Stimulated activated CD8-positive, alpha-beta memory T cell treated with anti-CD3 and anti-CD28 coated beads, Interleukin-2, amount 100 ng/mL, for 48 hours (primary cell): ENCODE results near the gene CSH1.
A peak's percentile ranks its signal among the peaks of the same experiment; 100 is the strongest.
"Not testable (repeated sequence)": the region's sequence is repeated elsewhere in the genome, so short reads cannot be mapped to it uniquely, and the experiment has no call there.

Experiments used
- DNase-seq, 2 donors: peaks; one replicate each; pipeline ENCODE4 v3.0.0-alpha.2; 2020; ENCODE audit warnings: low read depth in 2 of 2

CSH1 gene

DNA sequence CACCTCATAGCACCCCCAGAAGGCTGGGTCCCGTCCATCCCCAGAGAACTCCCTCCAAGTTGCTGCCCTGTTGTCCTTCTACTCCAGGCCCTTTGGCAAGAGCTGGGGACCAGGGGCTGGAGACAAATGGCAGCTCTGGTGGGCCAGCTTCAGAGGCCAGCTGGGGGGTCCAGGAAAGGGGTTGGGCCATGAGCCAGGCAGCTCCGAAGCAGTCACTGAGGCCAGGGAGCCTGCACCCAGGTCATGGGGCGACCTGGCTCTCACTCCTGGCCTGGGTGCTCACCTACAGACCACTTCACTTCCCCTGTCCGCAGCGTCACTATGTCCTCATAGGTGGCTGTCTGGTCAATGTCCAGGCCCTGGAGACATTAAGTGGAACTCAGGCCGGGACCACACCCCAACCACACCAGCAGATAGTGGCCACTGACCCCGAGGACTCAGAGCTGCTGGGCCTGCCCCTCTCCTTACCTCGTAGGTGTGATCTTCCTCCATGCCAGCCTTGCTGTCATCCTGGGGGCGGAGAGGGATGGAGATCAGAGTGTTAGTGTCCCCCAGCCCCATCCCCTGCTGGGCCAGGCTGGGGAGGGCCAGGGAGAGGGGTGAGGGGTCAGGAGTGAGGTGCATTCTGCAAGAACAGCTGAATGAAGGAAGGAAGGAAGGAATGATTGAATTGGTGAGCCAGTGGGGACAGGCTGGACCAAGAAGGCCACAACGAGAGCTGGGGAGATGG is 32.8 kb upstream of the CSH1 start:
- no peak for DNase-seq

GRCh38 chr17:63928172-63928666 is 31.8 kb upstream of the CSH1 start:
- DNase-seq, result no peak

DNA sequence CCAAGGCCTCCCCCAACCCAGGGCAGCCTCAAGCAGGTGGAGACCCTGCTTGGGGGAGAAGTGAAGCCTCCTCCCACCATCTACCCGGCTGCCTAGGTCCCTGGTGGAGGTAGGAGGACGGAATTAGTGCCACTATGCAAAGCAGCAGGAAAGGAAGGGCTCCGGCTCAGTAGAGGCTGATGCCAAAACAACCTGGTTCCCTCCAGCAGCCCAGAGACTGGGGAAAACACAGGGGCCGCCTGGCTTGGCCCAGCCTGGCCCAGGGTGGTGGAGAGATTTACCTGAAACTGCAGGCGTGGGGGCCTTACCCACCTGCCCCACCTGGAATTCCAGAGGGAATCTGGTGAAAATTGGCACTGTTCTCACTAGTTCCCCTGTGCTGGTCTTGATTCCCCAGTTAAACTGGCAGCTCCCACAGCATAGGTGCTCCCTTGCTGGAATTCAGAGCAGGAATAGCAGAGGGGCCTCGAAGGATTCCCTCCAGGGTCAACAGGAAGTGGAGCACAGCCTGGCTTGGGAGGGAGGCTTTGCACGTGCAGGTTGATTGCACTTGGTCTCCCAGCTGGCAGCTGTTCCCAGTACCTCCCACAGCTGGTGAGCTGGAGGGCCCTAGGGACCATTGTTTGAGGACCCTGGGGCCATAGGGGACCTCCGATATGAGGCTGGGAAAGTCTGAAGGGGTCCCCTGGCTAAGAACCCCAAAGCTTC is 31.2 kb upstream of the CSH1 start:
- DNase-seq, result no peak

DNA sequence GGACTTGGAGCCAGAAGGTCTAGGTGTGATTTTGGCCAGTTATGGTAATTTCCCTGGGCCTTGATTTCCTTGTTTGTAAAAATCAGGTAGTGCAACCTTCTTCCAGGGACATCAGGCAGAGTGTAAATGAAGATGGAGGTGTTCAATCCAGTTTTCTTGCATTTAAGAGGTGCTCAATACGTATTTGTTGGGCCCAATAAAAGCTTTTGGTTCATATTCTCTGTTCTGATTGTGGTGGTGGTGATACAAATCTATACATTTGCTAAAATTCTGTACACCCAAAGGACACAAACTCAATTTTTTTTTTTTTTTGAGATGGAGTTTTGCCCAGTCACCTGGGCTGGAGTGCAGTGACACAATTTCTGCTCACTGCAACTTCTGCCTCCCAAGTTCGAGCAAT is 29.8 kb upstream of the CSH1 start:
- DNase-seq, result no peak

DNA sequence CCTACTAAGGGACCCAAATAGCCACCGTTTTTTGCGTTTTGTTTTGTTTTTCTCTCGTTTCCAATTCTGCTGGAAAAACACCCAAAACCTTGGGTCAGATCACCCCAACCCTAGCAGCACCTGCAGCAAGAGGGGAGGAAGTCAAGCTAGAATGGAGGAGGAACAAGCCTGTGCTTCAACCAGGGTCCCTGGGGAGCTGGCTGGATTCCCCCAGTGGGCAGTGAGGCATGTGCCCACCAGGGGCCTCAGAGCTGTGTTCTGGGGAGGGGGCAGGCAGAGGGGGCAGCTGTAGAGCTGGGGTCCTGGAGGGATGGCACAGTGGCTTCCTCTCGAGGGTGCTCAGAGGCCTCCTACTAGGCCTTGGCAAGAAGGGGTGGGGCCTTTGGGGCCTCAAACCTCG is 29.2 kb upstream of the CSH1 start:
- DNase-seq, result no peak

DNA sequence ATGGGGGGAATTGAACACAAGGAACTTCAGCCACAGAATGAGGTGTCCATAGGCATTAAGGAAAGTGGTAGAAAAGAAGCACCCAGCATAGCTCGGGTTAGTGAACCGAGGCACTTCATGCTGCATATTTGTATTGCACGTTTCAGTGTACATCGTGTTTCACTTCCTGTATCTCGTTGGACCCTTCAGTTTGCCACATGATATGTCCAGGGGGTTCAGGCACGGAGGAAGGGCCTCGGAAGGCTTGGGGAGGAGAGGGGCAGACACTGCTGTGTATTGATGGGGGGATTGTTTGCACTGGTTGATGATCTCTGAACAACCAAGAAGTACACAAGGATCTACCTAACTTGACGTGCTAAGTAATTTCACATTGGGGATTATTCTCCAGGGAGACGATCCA is 26.0 kb upstream of the CSH1 start:
- not testable (repeated sequence) for DNase-seq

- not testable (repeated sequence) for DNase-seq
Observed at GRCh38 chr17:63920779-63921178, 24.4 kb upstream of the CSH1 start.

DNA sequence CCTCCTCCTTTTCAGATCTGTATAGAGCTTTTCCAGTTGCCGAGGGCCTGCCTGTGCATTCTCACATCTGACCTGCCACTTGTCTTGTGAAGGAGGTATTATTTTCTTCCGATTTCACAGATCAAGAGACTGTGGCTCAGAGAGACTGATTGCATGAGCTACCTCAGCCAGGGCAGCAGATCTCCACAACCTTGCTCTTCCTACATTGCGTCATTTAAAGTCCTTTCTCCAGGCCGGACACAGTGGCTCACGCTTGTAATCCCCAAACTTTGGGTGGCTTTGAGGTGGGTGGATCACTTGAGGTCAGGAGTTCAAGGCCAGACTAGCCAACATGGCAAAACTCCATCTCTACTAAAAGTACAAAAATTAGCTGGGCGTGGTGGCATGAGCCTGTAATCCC is 23.7 kb upstream of the CSH1 start:
- DNase-seq, result not testable (repeated sequence)

DNA sequence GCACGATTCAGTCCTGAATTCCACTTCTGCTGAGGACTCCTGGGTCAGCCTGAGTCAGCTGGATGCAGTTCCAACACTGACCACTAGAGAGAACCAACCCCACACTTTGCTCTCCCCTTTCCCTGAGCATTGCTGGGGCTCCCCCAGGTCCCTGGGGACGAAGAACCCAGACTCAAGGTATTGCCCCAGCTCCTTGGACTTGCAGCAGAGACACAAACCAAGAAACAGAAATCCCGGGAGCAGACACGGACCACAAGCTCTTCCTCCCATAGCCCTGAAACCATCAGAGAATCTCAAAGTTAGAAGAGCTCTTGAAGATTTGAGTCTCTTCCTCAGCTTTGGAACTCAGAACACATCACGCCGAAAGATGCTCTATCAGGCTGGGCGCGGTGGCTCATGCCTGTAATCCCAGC is 22.9 kb upstream of the CSH1 start:
- peak; percentile 33 to 57 for DNase-seq

GRCh38 chr17:63918789-63919305 is 22.5 kb upstream of the CSH1 start, which contains the start of gene GH1:
Gene GH1, minus strand, starts transcription at chr17:63918839. Its CDS starts 63 bp downstream, at chr17:63918776.
- not testable (repeated sequence) for DNase-seq

DNA sequence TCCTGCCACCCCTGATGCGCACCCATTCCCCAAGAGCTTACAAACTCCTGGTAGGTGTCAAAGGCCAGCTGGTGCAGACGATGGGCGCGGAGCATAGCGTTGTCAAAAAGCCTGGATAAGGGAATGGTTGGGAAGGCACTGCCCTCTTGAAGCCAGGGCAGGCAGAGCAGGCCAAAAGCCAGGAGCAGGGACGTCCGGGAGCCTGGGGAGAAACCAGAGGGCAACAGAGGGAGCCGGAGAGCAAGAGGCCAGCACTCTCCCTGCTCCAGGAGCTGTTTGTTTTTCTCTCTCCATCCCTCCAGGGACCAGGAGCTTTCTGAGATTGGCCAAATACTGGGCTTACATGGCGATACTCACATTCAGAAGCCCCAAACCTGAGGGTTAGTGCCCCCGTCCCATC is 21.9 kb upstream of the CSH1 start:
- DNase-seq, result no peak

GRCh38 chr17:63917646-63918045 is 21.3 kb upstream of the CSH1 start:
- DNase-seq, result no peak

DNA sequence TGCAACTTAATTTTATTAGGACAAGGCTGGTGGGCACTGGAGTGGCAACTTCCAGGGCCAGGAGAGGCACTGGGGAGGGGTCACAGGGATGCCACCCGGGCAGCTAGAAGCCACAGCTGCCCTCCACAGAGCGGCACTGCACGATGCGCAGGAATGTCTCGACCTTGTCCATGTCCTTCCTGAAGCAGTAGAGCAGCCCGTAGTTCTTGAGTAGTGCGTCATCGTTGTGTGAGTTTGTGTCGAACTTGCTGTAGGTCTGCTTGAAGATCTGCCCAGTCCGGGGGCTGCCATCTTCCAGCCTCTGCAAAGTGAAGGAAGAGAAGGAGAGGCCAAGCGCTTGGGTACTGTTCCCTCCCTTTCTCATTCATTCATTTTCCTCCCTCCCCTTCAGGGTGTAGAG is 20.8 kb upstream of the CSH1 start:
- not testable (repeated sequence) for DNase-seq

- no peak for DNase-seq
Observed at GRCh38 chr17:63916566-63917185, 20.3 kb upstream of the CSH1 start.

GRCh38 chr17:63915753-63916152 is 19.4 kb upstream of the CSH1 start:
- not testable (repeated sequence) for DNase-seq

DNA sequence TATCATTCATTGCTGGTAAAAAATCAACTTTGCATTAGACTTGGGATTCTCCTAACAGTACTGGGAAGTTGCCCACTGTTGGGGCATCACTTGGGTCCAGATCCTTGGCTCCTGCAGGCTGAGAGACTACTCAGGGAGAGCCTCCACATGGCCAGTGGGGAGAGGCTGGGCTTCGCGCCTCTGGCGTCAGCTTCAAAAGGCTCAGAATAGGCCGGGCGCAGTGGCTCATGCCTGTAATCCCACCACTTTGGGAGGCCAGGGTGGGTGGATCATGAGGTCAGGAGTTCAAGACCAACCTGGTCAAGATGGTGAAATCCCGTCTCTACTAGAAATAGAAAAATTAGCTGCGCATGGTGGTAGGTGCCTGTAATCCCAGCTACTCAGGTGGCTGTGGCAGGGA is 18.1 kb upstream of the CSH1 start:
- no peak for DNase-seq

- DNase-seq, result peak in 1 of 2 donors; percentile 63
Observed at GRCh38 chr17:63911657-63912100, 15.3 kb upstream of the CSH1 start.

- no peak for DNase-seq
Observed at GRCh38 chr17:63911041-63911635, 14.8 kb upstream of the CSH1 start, which contains the start of gene CSHL1. Gene CSHL1, minus strand, starts transcription at chr17:63911258. Its CDS starts 62 bp downstream, at chr17:63911196.

GRCh38 chr17:63910096-63910495 is 13.7 kb upstream of the CSH1 start:
- no peak for DNase-seq

DNA sequence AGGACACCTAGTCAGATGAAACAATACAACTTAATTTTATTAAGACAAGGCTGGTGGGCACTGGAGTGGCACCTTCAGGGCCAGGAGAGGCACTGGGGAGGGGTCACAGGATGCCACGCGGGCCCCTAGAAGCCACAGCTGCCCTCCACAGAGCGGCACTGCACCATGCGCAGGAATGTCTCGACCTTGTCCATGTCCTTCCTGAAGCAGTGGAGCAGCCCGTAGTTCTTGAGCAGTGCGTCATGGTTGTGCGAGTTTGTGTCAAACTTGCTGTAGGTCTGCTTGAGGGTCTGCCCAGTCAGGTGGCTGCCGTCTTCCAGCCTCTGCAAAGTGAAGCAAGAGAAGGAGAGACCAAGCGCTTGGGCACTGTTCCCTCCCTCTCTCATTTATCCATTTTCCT is 13.2 kb upstream of the CSH1 start:
- not testable (repeated sequence) for DNase-seq

GRCh38 chr17:63907161-63907778 is 10.9 kb upstream of the CSH1 start:
- DNase-seq, result not testable (repeated sequence)
